ENCODE data around the gene AVL9. TPM values are rescaled to one million over a fixed set of nuclear protein-coding genes. Genes with fewer than 3 reads are reported as not detected.

The AVL9 gene
- total and polyA plus RNA-seq, 2 of the 4 experiments (the other 2 are of a cell fraction): 13.1 to 21.7 TPM

GRCh38 chr7:32561613-32562012, 66.3 kb downstream of the AVL9 start:
- ChIA-PET POLR2A (ENCODE audit: unreplicated experiment) (no interaction called here), CTCF (no interaction called here)
- Histone ChIP-seq H3K9me1 (ENCODE audit: insufficient read depth, low read length) (no peaks in the 10 kb centered on the region), H3K4me1 (ENCODE audit: control insufficient read depth, insufficient read depth, low read length) (no peaks in the 10 kb centered on the region), H2AFZ (replicated peaks; ENCODE audit: low read length, poor library complexity) (no peak overlapping the region), H3K4ac (ENCODE audit: low read depth, low read length) (no peak overlapping the region), H2BK5ac (ENCODE audit: low read depth, low read length, poor library complexity, severe bottlenecking) (no peak overlapping the region), H2BK20ac (ENCODE audit: low read depth, low read length) (no peak overlapping the region), H3K14ac (replicated peaks; ENCODE audit: low read depth, low read length) (no peak overlapping the region), H2AK5ac (ENCODE audit: low read depth, low read length) (no peak overlapping the region), H3K4me3 (ENCODE audit: insufficient read depth, low read depth, low read length) (no peak overlapping the region), H3K56ac (ENCODE audit: extremely low read depth, insufficient read depth, low read length) (no peak overlapping the region), H4K8ac (ENCODE audit: low read depth in 2 of 2, low read length in 2 of 2) (no peak overlapping the region), H3K79me1 (ENCODE audit: low read depth in 1 of 2, low read length in 2 of 2) (peaks cover 8 to 24% of the 10 kb centered on the region in 2 experiments), H3K4me2 (ENCODE audit: low read depth, low read length) (no peak overlapping the region), H4K5ac (ENCODE audit: low read depth, low read length) (no peak overlapping the region), H2BK120ac (ENCODE audit: low read depth, low read length) (no peak overlapping the region), H3K27ac (ENCODE audit: insufficient read depth, low read length) (no peak overlapping the region), H3K18ac (ENCODE audit: low read depth, low read length) (no peak overlapping the region), H2AK9ac (replicated peaks; ENCODE audit: low read depth, low read length, poor library complexity) (no peak overlapping the region), H3K9ac (ENCODE audit: low read depth, low read length) (no peak overlapping the region), H3K9me3 (ENCODE audit: control insufficient read depth, insufficient read depth, low read length) (no peaks in the 10 kb centered on the region), H3K23ac (ENCODE audit: low read depth, low read length) (no peak overlapping the region), H3K27me3 (ENCODE audit: control insufficient read depth, insufficient read depth, low read length) (no peaks in the 10 kb centered on the region), H4K20me1 (ENCODE audit: insufficient read depth, low read length) (no peaks in the 10 kb centered on the region), H2BK15ac (ENCODE audit: low read depth, low read length) (no peak overlapping the region), H4K91ac (ENCODE audit: insufficient read depth, low read depth, low read length) (no peak overlapping the region), H3K36me3 (ENCODE audit: control insufficient read depth, insufficient read depth, low read length) (peaks cover 24% of the 10 kb centered on the region)
- dilution Hi-C loops (cut with HindIII; ENCODE audit: low sequenced_read_pairs, unreplicated experiment) (no loop called here), intact Hi-C loops (cut with micrococcal nuclease) (no loop called here), in situ Hi-C loops (cut with MboI; ENCODE audit: low sequenced_read_pairs) (no loop called here)
- no TSS peak for BruUV-seq (replicated peaks)
- TF ChIP-seq FOS (IDR thresholded peaks at IDR 0.05; ENCODE audit: low read depth, low read length) (no peak), MAFK (IDR thresholded peaks at IDR 0.05; ENCODE audit: low read depth, low read length) (no peak), MXI1 (IDR thresholded peaks at IDR 0.05; ENCODE audit: borderline replicate concordance, low read depth, low read length) (no peak), CTCF (conservative IDR thresholded peaks at IDR 0.05; ENCODE audit: low read depth, low read length) (no peak), RAD21 (IDR thresholded peaks at IDR 0.05; ENCODE audit: low read length) (no peak), RFX5 (IDR thresholded peaks at IDR 0.05; ENCODE audit: low read depth, low read length) (no peak), BHLHE40 (IDR thresholded peaks at IDR 0.05; ENCODE audit: low read depth, low read length) (no peak), USF2 (IDR thresholded peaks at IDR 0.05; ENCODE audit: low read depth, low read length) (no peak), ELK1 (IDR thresholded peaks at IDR 0.05; ENCODE audit: borderline replicate concordance, low read depth, low read length) (no peak), CHD1 (IDR thresholded peaks at IDR 0.05; ENCODE audit: low read depth, low read length) (no peak), RCOR1 (IDR thresholded peaks at IDR 0.05; ENCODE audit: insufficient replicate concordance, low read length) (no peak), NFE2L2 (IDR thresholded peaks at IDR 0.05; ENCODE audit: low read depth, low read length) (no peak), CEBPB (IDR thresholded peaks at IDR 0.05; ENCODE audit: low read depth, low read length) (no peak), SMC3 (IDR thresholded peaks at IDR 0.05; ENCODE audit: low read depth, low read length) (no peak), MAZ (IDR thresholded peaks at IDR 0.05; ENCODE audit: borderline replicate concordance, low read depth, low read length) (no peak), POLR2A (IDR thresholded peaks at IDR 0.05; ENCODE audit: low read depth, low read length) (no peak)
- no peak for ATAC-seq (ENCODE audit: low read depth)
- DNase-seq: no peak
- no CpG with 5 or more reads among the region's 2 CpGs for WGBS, 2 experiments (ENCODE audit: extremely low coverage in 2 of 2, insufficient read length in 1 of 2)

All from IMR-90 (cell line).